Measurements from ENCODE around the gene HMGXB4. TPM values are rescaled to one million over a fixed set of nuclear protein-coding genes. Genes with fewer than 3 reads are reported as not detected.
"Not testable (repeated sequence)": the region's sequence is repeated elsewhere in the genome, so short reads cannot be mapped to it uniquely, and the experiment has no call there.

Gene HMGXB4
- total and polyA plus RNA-seq, 2 of the 4 experiments (the other 2 are of a cell fraction), result 11.8 to 18.5 TPM

DNA sequence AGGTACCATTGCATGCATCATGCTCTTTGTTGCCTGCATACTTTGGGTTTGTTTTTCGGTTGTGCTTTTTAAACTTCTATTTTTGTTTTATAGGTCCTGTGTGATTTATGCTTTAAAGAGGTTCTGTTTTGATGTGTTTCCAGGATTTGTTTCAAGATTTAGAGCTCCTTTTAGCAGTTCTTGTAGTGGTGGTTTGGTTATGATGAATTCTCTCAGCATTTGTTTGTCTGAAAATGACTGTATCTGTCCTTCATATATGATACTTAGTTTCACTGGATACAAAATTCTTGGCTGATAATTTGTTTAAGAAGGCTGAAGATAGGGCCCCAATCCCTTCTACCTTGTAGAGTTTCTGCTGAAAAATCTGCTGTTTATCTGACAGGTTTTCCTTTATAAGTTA is 18.5 kb upstream of the HMGXB4 start:
- H2BK120ac ChIP-seq (ENCODE audit: low read depth, low read length); DNase-seq; H3K14ac ChIP-seq (replicated peaks; ENCODE audit: low read depth, low read length); H2AK9ac ChIP-seq (replicated peaks; ENCODE audit: low read depth, low read length, poor library complexity); H2BK15ac ChIP-seq (ENCODE audit: low read depth, low read length); H2AK5ac ChIP-seq (ENCODE audit: low read depth, low read length); H3K4me2 ChIP-seq (ENCODE audit: low read depth, low read length); H2AFZ ChIP-seq (replicated peaks; ENCODE audit: low read length, poor library complexity); H3K18ac ChIP-seq (ENCODE audit: low read depth, low read length); in situ Hi-C loops (cut with MboI; ENCODE audit: low sequenced_read_pairs); H2BK5ac ChIP-seq (ENCODE audit: low read depth, low read length, poor library complexity, severe bottlenecking); POLR2A ChIA-PET (ENCODE audit: unreplicated experiment); H3K27me3 ChIP-seq (ENCODE audit: control insufficient read depth, insufficient read depth, low read length); H3K56ac ChIP-seq (ENCODE audit: extremely low read depth, insufficient read depth, low read length); H3K4me1 ChIP-seq (ENCODE audit: control insufficient read depth, insufficient read depth, low read length); H4K8ac ChIP-seq (ENCODE audit: low read depth in 2 of 2, low read length in 2 of 2); H3K9ac ChIP-seq (ENCODE audit: low read depth, low read length); ATAC-seq (ENCODE audit: low read depth); H3K23ac ChIP-seq (ENCODE audit: low read depth, low read length); BruUV-seq (replicated peaks); H3K79me1 ChIP-seq (ENCODE audit: low read depth in 1 of 2, low read length in 2 of 2); H3K36me3 ChIP-seq (ENCODE audit: control insufficient read depth, insufficient read depth, low read length); H3K4ac ChIP-seq (ENCODE audit: low read depth, low read length); H3K4me3 ChIP-seq (ENCODE audit: insufficient read depth, low read depth, low read length); dilution Hi-C loops (cut with HindIII; ENCODE audit: low sequenced_read_pairs, unreplicated experiment); intact Hi-C loops (cut with micrococcal nuclease); H3K9me3 ChIP-seq (ENCODE audit: control insufficient read depth, insufficient read depth, low read length); H4K5ac ChIP-seq (ENCODE audit: low read depth, low read length); H4K20me1 ChIP-seq (ENCODE audit: insufficient read depth, low read length); H3K9me1 ChIP-seq (ENCODE audit: insufficient read depth, low read length); H4K91ac ChIP-seq (ENCODE audit: insufficient read depth, low read depth, low read length); H3K27ac ChIP-seq (ENCODE audit: insufficient read depth, low read length); H2BK20ac ChIP-seq (ENCODE audit: low read depth, low read length): not testable (repeated sequence)
- WGBS, 2 experiments (ENCODE audit: extremely low coverage in 2 of 2, insufficient read length in 1 of 2), result no CpG with 5 or more reads among the region's 1 CpG
- CTCF ChIA-PET, result interaction anchor here (0.6 kb wide), 1 partner anchor 28 kb away, joined by 3 read pairs; no protein-coding TSS in a partner anchor

DNA sequence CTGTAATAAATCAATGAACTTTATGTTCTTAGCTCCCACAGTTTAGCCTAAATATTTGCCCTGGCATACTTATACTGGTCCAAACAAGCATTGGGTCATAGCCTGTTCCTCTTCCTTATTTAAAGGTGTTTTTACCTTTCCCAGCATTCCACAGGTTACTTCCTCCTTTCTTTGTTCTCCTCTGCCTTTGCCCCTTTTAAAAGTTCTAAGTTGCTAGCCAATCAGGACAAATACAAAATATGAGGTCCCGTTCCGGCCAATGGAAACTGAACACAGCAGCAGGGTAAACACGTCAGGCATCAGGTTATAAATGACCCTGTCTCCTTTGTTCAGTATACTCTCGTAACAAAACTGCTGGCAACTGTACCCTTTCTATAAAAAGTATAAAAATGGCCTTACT is 12.8 kb upstream of the HMGXB4 start:
- H4K20me1 ChIP-seq (ENCODE audit: insufficient read depth, low read length); H4K91ac ChIP-seq (ENCODE audit: insufficient read depth, low read depth, low read length); dilution Hi-C loops (cut with HindIII; ENCODE audit: low sequenced_read_pairs, unreplicated experiment); H3K27me3 ChIP-seq (ENCODE audit: control insufficient read depth, insufficient read depth, low read length); H2BK15ac ChIP-seq (ENCODE audit: low read depth, low read length); H3K27ac ChIP-seq (ENCODE audit: insufficient read depth, low read length); H3K18ac ChIP-seq (ENCODE audit: low read depth, low read length); ATAC-seq (ENCODE audit: low read depth); POLR2A ChIA-PET (ENCODE audit: unreplicated experiment); H4K5ac ChIP-seq (ENCODE audit: low read depth, low read length); DNase-seq; H3K56ac ChIP-seq (ENCODE audit: extremely low read depth, insufficient read depth, low read length); H2BK20ac ChIP-seq (ENCODE audit: low read depth, low read length); H2AFZ ChIP-seq (replicated peaks; ENCODE audit: low read length, poor library complexity); H3K9me1 ChIP-seq (ENCODE audit: insufficient read depth, low read length); H3K14ac ChIP-seq (replicated peaks; ENCODE audit: low read depth, low read length); intact Hi-C loops (cut with micrococcal nuclease); H3K4me2 ChIP-seq (ENCODE audit: low read depth, low read length); H3K79me1 ChIP-seq (ENCODE audit: low read depth in 1 of 2, low read length in 2 of 2); H2AK5ac ChIP-seq (ENCODE audit: low read depth, low read length); H3K4me3 ChIP-seq (ENCODE audit: insufficient read depth, low read depth, low read length); H3K9ac ChIP-seq (ENCODE audit: low read depth, low read length); H2BK120ac ChIP-seq (ENCODE audit: low read depth, low read length); H3K4ac ChIP-seq (ENCODE audit: low read depth, low read length); H3K9me3 ChIP-seq (ENCODE audit: control insufficient read depth, insufficient read depth, low read length); H3K4me1 ChIP-seq (ENCODE audit: control insufficient read depth, insufficient read depth, low read length); H3K23ac ChIP-seq (ENCODE audit: low read depth, low read length); H3K36me3 ChIP-seq (ENCODE audit: control insufficient read depth, insufficient read depth, low read length); H2AK9ac ChIP-seq (replicated peaks; ENCODE audit: low read depth, low read length, poor library complexity); in situ Hi-C loops (cut with MboI; ENCODE audit: low sequenced_read_pairs); H2BK5ac ChIP-seq (ENCODE audit: low read depth, low read length, poor library complexity, severe bottlenecking); H4K8ac ChIP-seq (ENCODE audit: low read depth in 2 of 2, low read length in 2 of 2); BruUV-seq (replicated peaks): not testable (repeated sequence)
- CTCF ChIA-PET, result interaction anchor here (1.3 kb wide), 1 partner anchor 13 kb away, joined by 4 read pairs; no protein-coding TSS in a partner anchor
- WGBS, 2 experiments (ENCODE audit: extremely low coverage in 2 of 2, insufficient read length in 1 of 2), result no CpG with 5 or more reads among the region's 4 CpGs

All from IMR-90 (cell line).